Liver (tissue), 9 donors: ENCODE data around the gene ENOX2. TPM values are rescaled to one million over a fixed set of nuclear protein-coding genes. Genes with fewer than 3 reads are reported as not detected.

Experiments
- DNase-seq: peaks from one replicate; pipeline ENCODE4 v3.0.0-alpha.2; 2017; ENCODE audit warnings: low spot score
- H3K27ac ChIP-seq, 2 donors: one replicate each; pipeline ENCODE4 v1.7.0; 2013; ENCODE audit warnings: inconsistent platforms in 2 of 2, low read length in 2 of 2, control low read depth in 1 of 2, low read depth in 1 of 2, mild to moderate bottlenecking in 1 of 2
- H3K27me3 ChIP-seq, 4 donors: one replicate each; pipeline versions ENCODE4 v1.6.1 to v1.7.0; 2013; ENCODE audit warnings: low read length in 3 of 4, inconsistent platforms in 1 of 4, mild to moderate bottlenecking in 1 of 4, moderate library complexity in 1 of 4; ENCODE audit not compliant: control insufficient read depth in 4 of 4, insufficient read depth in 4 of 4
- H3K36me3 ChIP-seq, 4 donors: one replicate each; pipeline versions ENCODE4 v1.6.1 to v1.7.0; 2013; ENCODE audit warnings: low read length in 3 of 4, mild to moderate bottlenecking in 3 of 4, low read depth in 1 of 4, moderate library complexity in 1 of 4; ENCODE audit not compliant: control insufficient read depth in 4 of 4, insufficient read depth in 3 of 4
- H3K4me1 ChIP-seq, 4 donors: one replicate each; pipeline versions ENCODE4 v1.6.1 to v1.7.0; 2013; ENCODE audit warnings: low read length in 3 of 4, mild to moderate bottlenecking in 3 of 4, moderate library complexity in 1 of 4; ENCODE audit not compliant: control insufficient read depth in 4 of 4, insufficient read depth in 4 of 4
- H3K4me3 ChIP-seq, 3 donors: one replicate each; pipeline versions ENCODE4 v1.6.1 to v1.7.0; 2013; ENCODE audit warnings: low read length in 3 of 3, control low read depth in 1 of 3, low read depth in 1 of 3, mild to moderate bottlenecking in 1 of 3
- H3K9ac ChIP-seq, 2 donors: one replicate each; pipeline ENCODE4 v1.7.0; 2013; ENCODE audit warnings: low read length in 2 of 2, mild to moderate bottlenecking in 2 of 2, moderate library complexity in 2 of 2, control low read depth in 1 of 2, low read depth in 1 of 2
- H3K9me3 ChIP-seq, 4 donors: one replicate each; pipeline versions ENCODE4 v1.6.1 to v1.7.0; 2013; ENCODE audit warnings: low read length in 3 of 4; ENCODE audit not compliant: control insufficient read depth in 4 of 4
- ATF3 ChIP-seq: IDR thresholded peaks from 2 replicates; pipeline ENCODE4 v1.6.1; 2016; ENCODE audit warnings: antibody characterized with exemption
- EGR1 ChIP-seq, 2 donors: IDR thresholded peaks; 2 replicates each; pipeline ENCODE4 v1.6.1; 2016 to 2018; ENCODE audit warnings: antibody characterized with exemption in 2 of 2, low read depth in 2 of 2
- FOXA1 ChIP-seq: IDR thresholded peaks from 2 replicates; pipeline ENCODE4 v1.6.1; 2016; ENCODE audit warnings: antibody characterized with exemption
- FOXA2 ChIP-seq: IDR thresholded peaks from 2 replicates; pipeline ENCODE4 v1.6.1; 2016; ENCODE audit warnings: antibody characterized with exemption
- GABPA ChIP-seq, 2 donors: IDR thresholded peaks in 1 of 2; conservative IDR thresholded peaks in 1 of 2; 2 replicates each; pipeline ENCODE4 v1.6.1; 2016; ENCODE audit warnings: antibody characterized with exemption in 2 of 2, mild to moderate bottlenecking in 1 of 2, moderate library complexity in 1 of 2
- HNF4A ChIP-seq, 2 donors: conservative IDR thresholded peaks; 2 replicates each; pipeline ENCODE4 v1.6.1; 2016; ENCODE audit warnings: antibody characterized with exemption in 2 of 2, mild to moderate bottlenecking in 2 of 2
- HNF4G ChIP-seq: IDR thresholded peaks from 2 replicates; pipeline ENCODE4 v1.6.1; 2016; ENCODE audit warnings: antibody characterized with exemption
- JUND ChIP-seq, 2 donors: IDR thresholded peaks; 2 replicates each; pipeline ENCODE4 v1.6.1; 2016; ENCODE audit warnings: antibody characterized with exemption in 2 of 2
- MAX ChIP-seq: IDR thresholded peaks from 2 replicates; pipeline ENCODE4 v1.6.1; 2016; ENCODE audit warnings: antibody characterized with exemption
- NR2F2 ChIP-seq: IDR thresholded peaks from 2 replicates; pipeline ENCODE4 v1.6.1; 2016; ENCODE audit warnings: antibody characterized with exemption
- RAD21 ChIP-seq, 2 donors: IDR thresholded peaks; 2 replicates each; pipeline ENCODE4 v1.6.1; 2016; ENCODE audit warnings: antibody characterized with exemption in 2 of 2, mild to moderate bottlenecking in 2 of 2
- REST ChIP-seq: IDR thresholded peaks from 2 replicates; pipeline ENCODE4 v1.6.1; 2016; ENCODE audit warnings: antibody characterized with exemption, mild to moderate bottlenecking
- RXRA ChIP-seq, 2 donors: IDR thresholded peaks; 2 replicates each; pipeline ENCODE4 v1.6.1; 2017 to 2018; ENCODE audit warnings: antibody characterized with exemption in 2 of 2, mild to moderate bottlenecking in 1 of 2
- SP1 ChIP-seq: IDR thresholded peaks from 2 replicates; pipeline ENCODE4 v1.6.1; 2018; ENCODE audit warnings: antibody characterized with exemption, mild to moderate bottlenecking
- TAF1 ChIP-seq: conservative IDR thresholded peaks from 2 replicates; pipeline ENCODE4 v1.6.1; 2016; ENCODE audit warnings: antibody characterized with exemption, mild to moderate bottlenecking
- YY1 ChIP-seq: IDR thresholded peaks from 2 replicates; pipeline ENCODE4 v1.6.1; 2016; ENCODE audit warnings: antibody characterized with exemption, mild to moderate bottlenecking
- WGBS: extraction: QIAGEN DNeasy Blood & Tissue Kit; methylation state at CpG from one replicate; pipeline ENCODE4 v1.1.7; 2013; 5-methylcytosine and 5-hydroxymethylcytosine counted together
- polyA plus RNA-seq, 2 donors: library from polyadenylated mRNA; stranded (reverse) in 1 of 2; unstranded in 1 of 2; fragments of 200-250 nt in 1 of 2; fragments of >200 nt in 1 of 2; fragmentation: Nextera tagmentation in 1 of 2; extraction: Ambion mirVana in 1 of 2; gene quantifications; one replicate each; pipeline versions ENCODE4 v1.2.1 to v1.2.3, GENCODE V29; 2013 to 2015
- total RNA-seq, 2 donors: library from RNA; depleted of rRNA; stranded (reverse); fragments of >200 nt; gene quantifications; one replicate each; pipeline ENCODE4 v1.2.3, GENCODE V29; 2014
- TF ChIP-seq, protein P1 (sequence below): fragments of 150-350 bp; IDR thresholded peaks from 2 replicates; pipeline ENCODE4 v1.5.1; 2017; ENCODE audit warnings: improper control_type of control experiment, low read depth, low read length; ENCODE audit not compliant: missing input control
- TF ChIP-seq, protein P2 (sequence below): IDR thresholded peaks from 2 replicates; pipeline ENCODE4 v1.6.1; 2016; ENCODE audit warnings: antibody characterized with exemption
- donor health status: healthy.
- donor health status: healthy.
- donor health status: healthy.
- donor health status: healthy.
- donor health status: healthy.

ENOX2 gene
- total and polyA plus RNA-seq, 4 donors = 5.0 to 11.5 (median 6.5) TPM

- Histone ChIP-seq H3K9ac (no peak overlapping the region), H3K4me3 (no peak overlapping the region), H3K27me3 (peaks cover 0 to 3% (median 0%) of the 10 kb centered on the region in 4 donors), H3K9me3 (peaks cover 0 to 5% (median 2%) of the 10 kb centered on the region in 4 donors), H3K27ac (no peak overlapping the region), H3K36me3 (no peaks in the 10 kb centered on the region), H3K4me1 (no peaks in the 10 kb centered on the region)
- 59% methylated on average over 4 of the region's 4 CpGs for WGBS
- DNase-seq = no peak
- TF ChIP-seq EGR1 (IDR thresholded peaks at IDR 0.05; ENCODE audit: low read depth in 2 of 2) (no peak), MAX (no peak), FOXA2 (no peak), TAF1 (no peak), SP1 (no peak), GABPA (IDR thresholded peaks at IDR 0.05 in 1 of 2, conservative IDR thresholded peaks at IDR 0.05 in 1 of 2) (no peak), HNF4G (no peak), ATF3 (no peak), FOXA1 (no peak), NR2F2 (no peak), RXRA (IDR thresholded peaks at IDR 0.05) (no peak), JUND (IDR thresholded peaks at IDR 0.05) (no peak), RAD21 (IDR thresholded peaks at IDR 0.05) (no peak), REST (no peak), YY1 (no peak), HNF4A (conservative IDR thresholded peaks at IDR 0.05) (no peak)
- TF ChIP-seq, protein P1, sequence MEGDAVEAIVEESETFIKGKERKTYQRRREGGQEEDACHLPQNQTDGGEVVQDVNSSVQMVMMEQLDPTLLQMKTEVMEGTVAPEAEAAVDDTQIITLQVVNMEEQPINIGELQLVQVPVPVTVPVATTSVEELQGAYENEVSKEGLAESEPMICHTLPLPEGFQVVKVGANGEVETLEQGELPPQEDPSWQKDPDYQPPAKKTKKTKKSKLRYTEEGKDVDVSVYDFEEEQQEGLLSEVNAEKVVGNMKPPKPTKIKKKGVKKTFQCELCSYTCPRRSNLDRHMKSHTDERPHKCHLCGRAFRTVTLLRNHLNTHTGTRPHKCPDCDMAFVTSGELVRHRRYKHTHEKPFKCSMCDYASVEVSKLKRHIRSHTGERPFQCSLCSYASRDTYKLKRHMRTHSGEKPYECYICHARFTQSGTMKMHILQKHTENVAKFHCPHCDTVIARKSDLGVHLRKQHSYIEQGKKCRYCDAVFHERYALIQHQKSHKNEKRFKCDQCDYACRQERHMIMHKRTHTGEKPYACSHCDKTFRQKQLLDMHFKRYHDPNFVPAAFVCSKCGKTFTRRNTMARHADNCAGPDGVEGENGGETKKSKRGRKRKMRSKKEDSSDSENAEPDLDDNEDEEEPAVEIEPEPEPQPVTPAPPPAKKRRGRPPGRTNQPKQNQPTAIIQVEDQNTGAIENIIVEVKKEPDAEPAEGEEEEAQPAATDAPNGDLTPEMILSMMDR = no peak
- TF ChIP-seq, protein P2, sequence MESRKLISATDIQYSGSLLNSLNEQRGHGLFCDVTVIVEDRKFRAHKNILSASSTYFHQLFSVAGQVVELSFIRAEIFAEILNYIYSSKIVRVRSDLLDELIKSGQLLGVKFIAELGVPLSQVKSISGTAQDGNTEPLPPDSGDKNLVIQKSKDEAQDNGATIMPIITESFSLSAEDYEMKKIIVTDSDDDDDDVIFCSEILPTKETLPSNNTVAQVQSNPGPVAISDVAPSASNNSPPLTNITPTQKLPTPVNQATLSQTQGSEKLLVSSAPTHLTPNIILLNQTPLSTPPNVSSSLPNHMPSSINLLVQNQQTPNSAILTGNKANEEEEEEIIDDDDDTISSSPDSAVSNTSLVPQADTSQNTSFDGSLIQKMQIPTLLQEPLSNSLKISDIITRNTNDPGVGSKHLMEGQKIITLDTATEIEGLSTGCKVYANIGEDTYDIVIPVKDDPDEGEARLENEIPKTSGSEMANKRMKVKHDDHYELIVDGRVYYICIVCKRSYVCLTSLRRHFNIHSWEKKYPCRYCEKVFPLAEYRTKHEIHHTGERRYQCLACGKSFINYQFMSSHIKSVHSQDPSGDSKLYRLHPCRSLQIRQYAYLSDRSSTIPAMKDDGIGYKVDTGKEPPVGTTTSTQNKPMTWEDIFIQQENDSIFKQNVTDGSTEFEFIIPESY = no peak
Observed at GRCh38 chrX:130606425-130606824, 296.6 kb downstream of the ENOX2 start.
